Activated B cell treated with CpG ODN at 0.5 μM for 24 hours (primary cell): Measurements from ENCODE around the gene PROCR. TPM values are rescaled to one million over a fixed set of nuclear protein-coding genes. Genes with fewer than 3 reads are reported as not detected.

ENCODE experiments used
- ATAC-seq: fragments of 200-7000 bp; cut with Tn5 transposase; one replicate; pipeline ENCODE4 v1.10.0; 2021; ENCODE audit warnings: low read depth, mild to moderate bottlenecking, moderate library complexity
- CTCF ChIA-PET: fragments of 350-600 bp; sonication (Branson Sonifier 250); formaldehyde crosslinking; loops from one replicate; lab custom pipeline; 2021; ENCODE audit warnings: antibody characterized with exemption; lab: Charles Lee
- POLR2A ChIA-PET: fragments of 350-600 bp; sonication (Branson Sonifier 250); formaldehyde crosslinking; loops from one replicate; lab custom pipeline; 2021; ENCODE audit warnings: antibody characterized with exemption; lab: Charles Lee
- DNase-seq: peaks from one replicate; pipeline ENCODE4 v3.0.0; 2022
- H3K27ac Mint-ChIP-seq: one replicate; pipeline ENCODE4 v1.8.0; 2020; ENCODE audit warnings: mixed read lengths
- H3K27me3 Mint-ChIP-seq: one replicate; pipeline ENCODE4 v1.8.0; 2021; ENCODE audit warnings: mixed read lengths
- H3K36me3 Mint-ChIP-seq: one replicate; pipeline ENCODE4 v1.8.0; 2021; ENCODE audit warnings: low read depth, mixed read lengths
- H3K4me1 Mint-ChIP-seq: one replicate; pipeline ENCODE4 v1.8.0; 2021; ENCODE audit warnings: mixed read lengths
- H3K4me3 Mint-ChIP-seq: one replicate; pipeline ENCODE4 v1.8.0; 2020; ENCODE audit warnings: mild to moderate bottlenecking, mixed read lengths
- H3K9me3 Mint-ChIP-seq: one replicate; pipeline ENCODE4 v1.8.0; 2020; ENCODE audit warnings: mixed read lengths
- CTCF ChIP-seq: fragments of 200-600 bp; IDR thresholded peaks from one replicate; pipeline ENCODE4 v1.8.0; 2022; ENCODE audit warnings: antibody characterized with exemption, mild to moderate bottlenecking
- intact Hi-C: fragments of 100-400 bp; cut with micrococcal nuclease; formaldehyde crosslinking; loops from one replicate; pipeline ENCODE4 v1.15.1; 2024
- total RNA-seq: library from RNA; stranded (reverse); gene quantifications from 2 replicates; pipeline ENCODE4 v1.2.3, GENCODE V29; 2022

PROCR gene
- total RNA-seq, 1 donor from 2014 or later = 0.40 TPM

GRCh38 chr20:35172434-35172806 lies 548 bp downstream of the PROCR start:
- ATAC-seq (no peak), DNase-seq (no peak)
- intact Hi-C loops = no loop called here
- Mint-ChIP-seq H3K9me3 (no peaks in the 10 kb centered on the region), H3K27me3 (no peaks in the 10 kb centered on the region), H3K4me1 (peaks cover 12% of the 10 kb centered on the region), H3K36me3 (no peaks in the 10 kb centered on the region), H3K27ac (no peak overlapping the region), H3K4me3 (no peak overlapping the region)
- ChIA-PET CTCF (no interaction called here), POLR2A (no interaction called here)
- no peak for TF ChIP-seq CTCF

- H3K27ac Mint-ChIP-seq = no peak overlapping the region
- DNase-seq = no peak
- peaks cover 12% of the 10 kb centered on the region for H3K4me1 Mint-ChIP-seq
- POLR2A ChIA-PET = no interaction called here
- ATAC-seq = no peak
- intact Hi-C loops = no loop called here
- no peak for TF ChIP-seq CTCF
- H3K36me3 Mint-ChIP-seq = no peaks in the 10 kb centered on the region
- no peaks in the 10 kb centered on the region for H3K27me3 Mint-ChIP-seq
- H3K9me3 Mint-ChIP-seq = no peaks in the 10 kb centered on the region
- CTCF ChIA-PET = no interaction called here
- H3K4me3 Mint-ChIP-seq = no peak overlapping the region
Measured at GRCh38 chr20:35173576-35174192, 1.8 kb downstream of the PROCR start.

GRCh38 chr20:35174458-35175216 lies 2.8 kb downstream of the PROCR start:
- ChIA-PET CTCF (no interaction called here), POLR2A (no interaction called here)
- Mint-ChIP-seq H3K4me3 (no peak overlapping the region), H3K4me1 (peaks cover 12% of the 10 kb centered on the region), H3K27ac (no peak overlapping the region), H3K36me3 (no peaks in the 10 kb centered on the region), H3K9me3 (no peaks in the 10 kb centered on the region), H3K27me3 (no peaks in the 10 kb centered on the region)
- intact Hi-C loops = no loop called here
- no peak for TF ChIP-seq CTCF
- ATAC-seq (no peak), DNase-seq (no peak)

- ChIA-PET CTCF (no interaction called here), POLR2A (no interaction called here)
- Mint-ChIP-seq H3K4me3 (no peak overlapping the region), H3K9me3 (no peaks in the 10 kb centered on the region), H3K4me1 (peaks cover 12% of the 10 kb centered on the region), H3K36me3 (no peaks in the 10 kb centered on the region), H3K27ac (no peak overlapping the region), H3K27me3 (no peaks in the 10 kb centered on the region)
- ATAC-seq = no peak
- intact Hi-C loops = no loop called here
- TF ChIP-seq CTCF = no peak
- no peak for DNase-seq
Measured at GRCh38 chr20:35176132-35176531, 4.3 kb downstream of the PROCR start.

GRCh38 chr20:35179292-35180212 lies 7.7 kb downstream of the PROCR start:
- no peak for TF ChIP-seq CTCF
- no peak overlapping the region for H3K27ac Mint-ChIP-seq
- H3K4me1 Mint-ChIP-seq = no peaks in the 10 kb centered on the region
- CTCF ChIA-PET = no interaction called here
- H3K4me3 Mint-ChIP-seq = no peak overlapping the region
- H3K36me3 Mint-ChIP-seq = no peaks in the 10 kb centered on the region
- H3K9me3 Mint-ChIP-seq = no peaks in the 10 kb centered on the region
- intact Hi-C loops = no loop called here
- POLR2A ChIA-PET = no interaction called here
- no peaks in the 10 kb centered on the region for H3K27me3 Mint-ChIP-seq
- ATAC-seq (no peak), DNase-seq (no peak)
